IgD-negative memory B cell (primary cell): Measurements from ENCODE around the gene CEBPZ. TPM values are rescaled to one million over a fixed set of nuclear protein-coding genes. Genes with fewer than 3 reads are reported as not detected.
A peak's percentile ranks its signal among the peaks of the same experiment; 100 is the strongest.

Experiments used
- H3K27ac Mint-ChIP-seq, 3 donors: one replicate each; pipeline ENCODE4 v1.8.0; 2020 to 2022; ENCODE audit warnings: mild to moderate bottlenecking in 3 of 3, mixed read lengths in 3 of 3, moderate library complexity in 1 of 3
- H3K27me3 Mint-ChIP-seq: one replicate; pipeline ENCODE4 v1.8.0; 2021; ENCODE audit warnings: mixed read lengths
- H3K36me3 Mint-ChIP-seq: one replicate; pipeline ENCODE4 v1.8.0; 2020; ENCODE audit warnings: mild to moderate bottlenecking, mixed read lengths
- H3K4me1 Mint-ChIP-seq, 3 donors: one replicate each; pipeline ENCODE4 v1.8.0; 2020 to 2022; ENCODE audit warnings: mixed read lengths in 3 of 3, mild to moderate bottlenecking in 1 of 3
- H3K4me3 Mint-ChIP-seq, 4 donors: one replicate each; pipeline ENCODE4 v1.8.0; 2020 to 2022; ENCODE audit warnings: mild to moderate bottlenecking in 4 of 4, mixed read lengths in 4 of 4, moderate library complexity in 3 of 4
- H3K9me3 Mint-ChIP-seq, 3 donors: one replicate each; pipeline ENCODE4 v1.8.0; 2020 to 2021; ENCODE audit warnings: mixed read lengths in 3 of 3, mild to moderate bottlenecking in 1 of 3
- polyA plus RNA-seq: library from polyadenylated mRNA; unstranded; fragments of 300-500 nt; fragmentation: Illumina TruSeq; gene quantifications from one replicate; pipeline ENCODE4 v1.2.3, GENCODE V29; 2021

Gene CEBPZ, protein sequence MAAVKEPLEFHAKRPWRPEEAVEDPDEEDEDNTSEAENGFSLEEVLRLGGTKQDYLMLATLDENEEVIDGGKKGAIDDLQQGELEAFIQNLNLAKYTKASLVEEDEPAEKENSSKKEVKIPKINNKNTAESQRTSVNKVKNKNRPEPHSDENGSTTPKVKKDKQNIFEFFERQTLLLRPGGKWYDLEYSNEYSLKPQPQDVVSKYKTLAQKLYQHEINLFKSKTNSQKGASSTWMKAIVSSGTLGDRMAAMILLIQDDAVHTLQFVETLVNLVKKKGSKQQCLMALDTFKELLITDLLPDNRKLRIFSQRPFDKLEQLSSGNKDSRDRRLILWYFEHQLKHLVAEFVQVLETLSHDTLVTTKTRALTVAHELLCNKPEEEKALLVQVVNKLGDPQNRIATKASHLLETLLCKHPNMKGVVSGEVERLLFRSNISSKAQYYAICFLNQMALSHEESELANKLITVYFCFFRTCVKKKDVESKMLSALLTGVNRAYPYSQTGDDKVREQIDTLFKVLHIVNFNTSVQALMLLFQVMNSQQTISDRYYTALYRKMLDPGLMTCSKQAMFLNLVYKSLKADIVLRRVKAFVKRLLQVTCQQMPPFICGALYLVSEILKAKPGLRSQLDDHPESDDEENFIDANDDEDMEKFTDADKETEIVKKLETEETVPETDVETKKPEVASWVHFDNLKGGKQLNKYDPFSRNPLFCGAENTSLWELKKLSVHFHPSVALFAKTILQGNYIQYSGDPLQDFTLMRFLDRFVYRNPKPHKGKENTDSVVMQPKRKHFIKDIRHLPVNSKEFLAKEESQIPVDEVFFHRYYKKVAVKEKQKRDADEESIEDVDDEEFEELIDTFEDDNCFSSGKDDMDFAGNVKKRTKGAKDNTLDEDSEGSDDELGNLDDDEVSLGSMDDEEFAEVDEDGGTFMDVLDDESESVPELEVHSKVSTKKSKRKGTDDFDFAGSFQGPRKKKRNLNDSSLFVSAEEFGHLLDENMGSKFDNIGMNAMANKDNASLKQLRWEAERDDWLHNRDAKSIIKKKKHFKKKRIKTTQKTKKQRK
- polyA plus RNA-seq = 19.1 TPM

- Mint-ChIP-seq H3K9me3 (no peaks in the 10 kb centered on the region), H3K27me3 (no peaks in the 10 kb centered on the region), H3K36me3 (peaks cover 4% of the 10 kb centered on the region), H3K27ac (no peak within 1 kb of the TSS), H3K4me1 (peaks cover 14 to 23% (median 15%) of the 10 kb centered on the region in 3 donors), H3K4me3 (no peak within 1 kb of the TSS)
Observed at GRCh38 chr2:37231241-37232130, at the start of gene CEBPZ, which contains the start of gene NDUFAF7. Gene CEBPZ (minus strand): TSS chr2:37231596. CDS start chr2:37231567, 29 bp downstream. Gene NDUFAF7 (plus strand): TSS chr2:37231658. CDS start chr2:37231706, 48 bp downstream.

GRCh38 chr2:37276291-37276690, 44.9 kb upstream of the CEBPZ start:
- H3K4me3 Mint-ChIP-seq = no peak overlapping the region
- H3K27me3 Mint-ChIP-seq = no peaks in the 10 kb centered on the region
- H3K9me3 Mint-ChIP-seq = no peaks in the 10 kb centered on the region
- no peak overlapping the region for H3K27ac Mint-ChIP-seq
- H3K36me3 Mint-ChIP-seq = no peaks in the 10 kb centered on the region
- no peaks in the 10 kb centered on the region for H3K4me1 Mint-ChIP-seq

DNA sequence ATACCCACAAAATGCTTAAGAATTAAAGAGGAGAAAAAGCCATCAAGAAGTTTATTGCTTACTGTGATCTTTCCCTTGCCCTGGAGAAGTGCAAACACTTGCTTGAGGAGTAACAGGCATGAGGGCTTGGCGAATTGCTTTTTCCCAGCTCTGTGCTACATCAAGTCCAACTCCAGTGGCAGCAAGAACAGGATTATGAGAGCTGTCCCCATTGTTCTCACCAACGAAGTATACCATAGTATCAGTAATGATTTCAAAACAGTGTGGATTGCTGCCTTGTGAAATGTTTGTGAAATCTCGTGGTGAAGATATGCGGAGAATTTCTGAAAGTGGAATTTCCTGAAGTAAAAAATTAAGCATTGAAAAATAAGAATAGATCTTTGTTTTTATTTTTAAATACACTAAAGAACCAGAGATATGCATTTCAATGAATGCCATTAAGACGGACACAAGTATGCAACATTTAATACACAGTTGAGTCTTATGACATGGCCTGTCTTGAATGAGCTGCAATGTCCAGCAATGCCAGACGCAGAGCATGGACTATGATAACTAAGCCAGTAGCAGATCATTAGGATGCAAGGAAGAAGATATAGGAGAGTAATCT, 43.1 kb upstream of the CEBPZ start:
- Mint-ChIP-seq H3K36me3 (no peaks in the 10 kb centered on the region), H3K4me3 (no peak overlapping the region), H3K27ac (no peak overlapping the region), H3K9me3 (no peaks in the 10 kb centered on the region), H3K27me3 (no peaks in the 10 kb centered on the region), H3K4me1 (no peaks in the 10 kb centered on the region)

GRCh38 chr2:37271376-37272067, 40.1 kb upstream of the CEBPZ start:
- no peaks in the 10 kb centered on the region for H3K36me3 Mint-ChIP-seq
- H3K27me3 Mint-ChIP-seq = no peaks in the 10 kb centered on the region
- H3K27ac Mint-ChIP-seq = no peak overlapping the region
- H3K4me1 Mint-ChIP-seq = no peaks in the 10 kb centered on the region
- no peaks in the 10 kb centered on the region for H3K9me3 Mint-ChIP-seq
- H3K4me3 Mint-ChIP-seq = no peak overlapping the region

- Mint-ChIP-seq H3K36me3 (peaks cover 2% of the 10 kb centered on the region), H3K27ac (peak overlapping the region; percentile 1 to 78 (median 59)), H3K4me3 (no peak overlapping the region), H3K9me3 (no peaks in the 10 kb centered on the region), H3K27me3 (no peaks in the 10 kb centered on the region), H3K4me1 (peaks cover 9 to 10% (median 9%) of the 10 kb centered on the region in 3 donors)
Observed at GRCh38 chr2:37268111-37268510, 36.7 kb upstream of the CEBPZ start.

GRCh38 chr2:37267685-37268084, 36.3 kb upstream of the CEBPZ start:
- peak overlapping the region in 1 of 3 donors; percentile 1 for H3K27ac Mint-ChIP-seq
- H3K36me3 Mint-ChIP-seq = peaks cover 2% of the 10 kb centered on the region
- no peaks in the 10 kb centered on the region for H3K27me3 Mint-ChIP-seq
- peaks cover 13 to 14% (median 13%) of the 10 kb centered on the region in 3 donors for H3K4me1 Mint-ChIP-seq
- no peaks in the 10 kb centered on the region for H3K9me3 Mint-ChIP-seq
- no peak overlapping the region for H3K4me3 Mint-ChIP-seq

- H3K36me3 Mint-ChIP-seq = peaks cover 2% of the 10 kb centered on the region
- no peaks in the 10 kb centered on the region for H3K9me3 Mint-ChIP-seq
Observed at GRCh38 chr2:37263839-37264238, 32.4 kb upstream of the CEBPZ start.

DNA sequence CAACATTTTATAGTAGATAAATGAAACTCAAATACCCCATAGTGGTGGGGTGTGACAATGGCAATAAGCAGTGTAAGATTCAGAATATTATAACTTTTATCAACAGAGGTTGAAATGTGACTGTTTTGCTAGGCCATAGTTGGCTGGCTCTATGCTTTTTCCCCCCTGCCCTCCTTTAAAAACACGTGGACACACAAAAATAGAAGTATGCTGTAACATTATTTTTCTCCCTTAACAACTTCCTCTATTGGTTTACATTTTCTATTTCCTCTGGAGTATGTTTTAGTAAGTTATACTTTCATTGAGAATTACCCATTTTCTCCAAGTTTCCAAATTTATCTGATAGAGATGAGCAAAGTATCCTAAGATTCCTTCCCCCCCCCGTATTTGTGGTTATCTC, 31.1 kb upstream of the CEBPZ start:
- Mint-ChIP-seq H3K9me3 (no peaks in the 10 kb centered on the region), H3K4me1 (peaks cover 20 to 21% (median 21%) of the 10 kb centered on the region in 3 donors), H3K36me3 (peaks cover 2% of the 10 kb centered on the region), H3K27ac (peak overlapping the region in 2 of 3 donors; percentile 4 to 33), H3K4me3 (no peak overlapping the region), H3K27me3 (no peaks in the 10 kb centered on the region)

More at GRCh38 chr2:37263839-37264238, 32.4 kb upstream of the CEBPZ start:
- peaks cover 20 to 21% (median 21%) of the 10 kb centered on the region in 3 donors for H3K4me1 Mint-ChIP-seq
- no peaks in the 10 kb centered on the region for H3K27me3 Mint-ChIP-seq
- peak overlapping the region in 2 of 3 donors; percentile 33 to 59 for H3K27ac Mint-ChIP-seq
- H3K4me3 Mint-ChIP-seq = peak overlapping the region in 1 of 4 donors; percentile 10

GRCh38 chr2:37250869-37251740, 19.7 kb upstream of the CEBPZ start:
- H3K4me1 Mint-ChIP-seq = peaks cover 0 to 2% (median under 1%) of the 10 kb centered on the region in 3 donors
- H3K27ac Mint-ChIP-seq = no peak overlapping the region
- no peak overlapping the region for H3K4me3 Mint-ChIP-seq
- no peaks in the 10 kb centered on the region for H3K27me3 Mint-ChIP-seq
- H3K36me3 Mint-ChIP-seq = peaks cover 3% of the 10 kb centered on the region
- H3K9me3 Mint-ChIP-seq = no peaks in the 10 kb centered on the region

DNA sequence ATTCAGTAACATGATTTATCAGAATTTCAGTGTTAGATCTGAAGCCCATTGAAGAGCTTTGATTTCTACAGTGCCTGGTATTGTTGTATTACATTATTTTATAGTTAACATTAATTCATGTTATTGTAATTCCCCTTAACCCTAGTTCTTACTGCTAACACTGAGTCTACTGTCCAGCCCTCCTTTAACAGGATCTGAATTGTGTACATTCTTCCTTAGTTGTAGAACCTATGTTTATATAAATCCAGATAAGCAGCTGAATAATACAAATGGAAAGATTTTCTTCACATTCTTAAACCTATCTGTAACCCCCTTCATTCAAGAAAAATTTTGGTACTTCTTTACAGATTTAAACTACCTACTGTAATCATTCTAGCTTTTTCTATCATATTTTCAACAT, 14.8 kb upstream of the CEBPZ start:
- no peak overlapping the region for H3K27ac Mint-ChIP-seq
- no peak overlapping the region for H3K4me3 Mint-ChIP-seq
- H3K36me3 Mint-ChIP-seq = peaks cover 4% of the 10 kb centered on the region
- no peaks in the 10 kb centered on the region for H3K27me3 Mint-ChIP-seq
- H3K9me3 Mint-ChIP-seq = no peaks in the 10 kb centered on the region
- peaks cover 0 to 2% (median 2%) of the 10 kb centered on the region in 3 donors for H3K4me1 Mint-ChIP-seq

GRCh38 chr2:37244755-37245154, 13.4 kb upstream of the CEBPZ start:
- Mint-ChIP-seq H3K27ac (peak overlapping the region in 1 of 3 donors; percentile 8), H3K9me3 (no peaks in the 10 kb centered on the region), H3K27me3 (no peaks in the 10 kb centered on the region), H3K4me1 (peaks cover 0 to 4% (median 2%) of the 10 kb centered on the region in 3 donors), H3K36me3 (peaks cover 4% of the 10 kb centered on the region), H3K4me3 (no peak overlapping the region)

- peaks cover 6% of the 10 kb centered on the region for H3K36me3 Mint-ChIP-seq
Observed at GRCh38 chr2:37244017-37244416, 12.6 kb upstream of the CEBPZ start.

More at GRCh38 chr2:37244017-37244416, 12.6 kb upstream of the CEBPZ start:
- H3K9me3 Mint-ChIP-seq = no peaks in the 10 kb centered on the region
- no peak overlapping the region for H3K4me3 Mint-ChIP-seq
- H3K27ac Mint-ChIP-seq = peak overlapping the region in 2 of 3 donors; percentile 5 to 23
- no peaks in the 10 kb centered on the region for H3K27me3 Mint-ChIP-seq
- peaks cover 0 to 4% (median 2%) of the 10 kb centered on the region in 3 donors for H3K4me1 Mint-ChIP-seq
